ENCODE measurements around the gene MSH3. TPM values are rescaled to one million over a fixed set of nuclear protein-coding genes. Genes with fewer than 3 reads are reported as not detected.

The MSH3 gene
- total RNA-seq, 2 donors from 2014 or later: 12.3 to 13.0 TPM

DNA sequence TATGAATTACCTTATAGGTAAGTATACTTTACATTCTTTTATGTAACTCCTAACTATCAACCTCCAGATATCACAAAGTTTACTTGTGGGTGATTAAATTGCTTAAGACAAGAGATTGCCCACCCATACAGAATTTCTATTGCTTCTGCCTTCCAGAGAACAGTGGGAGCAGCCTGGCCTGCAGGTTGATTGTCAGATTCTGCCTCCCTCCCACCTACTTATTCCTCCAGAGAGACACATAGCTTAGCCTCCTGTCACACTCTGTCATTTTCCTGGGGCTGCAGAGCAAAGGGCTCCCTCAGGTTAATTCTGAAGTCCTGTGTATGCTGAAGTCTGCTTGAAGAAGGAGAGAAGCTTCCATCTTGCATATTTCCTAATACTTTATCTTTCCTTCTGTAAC is 48.8 kb downstream of the MSH3 start:
- DNase-seq (ENCODE audit: low spot score): no peak
- intact Hi-C loops (cut with DNase I): no loop called here

DNA sequence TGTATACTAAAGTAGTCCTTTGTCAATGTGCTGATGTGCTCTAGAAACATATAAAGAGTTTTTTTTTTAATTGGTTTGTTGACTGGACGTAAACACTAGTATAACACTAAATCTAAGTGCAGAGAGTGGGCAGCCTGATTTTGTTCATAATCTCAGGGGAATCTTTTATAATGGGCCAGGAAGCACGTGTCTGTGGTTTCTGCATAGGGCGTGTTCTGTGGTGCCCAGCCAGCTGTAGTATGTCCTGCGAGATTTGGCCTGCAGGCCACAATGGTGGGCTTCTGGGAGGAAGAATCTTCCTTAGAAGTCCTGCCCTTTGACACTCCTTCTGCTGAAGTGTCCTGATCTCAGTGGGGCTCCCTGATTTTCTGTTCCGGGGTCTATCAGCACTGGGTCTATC is 49.3 kb downstream of the MSH3 start:
- intact Hi-C loops (cut with DNase I): no loop called here
- DNase-seq (ENCODE audit: low spot score): no peak

DNA sequence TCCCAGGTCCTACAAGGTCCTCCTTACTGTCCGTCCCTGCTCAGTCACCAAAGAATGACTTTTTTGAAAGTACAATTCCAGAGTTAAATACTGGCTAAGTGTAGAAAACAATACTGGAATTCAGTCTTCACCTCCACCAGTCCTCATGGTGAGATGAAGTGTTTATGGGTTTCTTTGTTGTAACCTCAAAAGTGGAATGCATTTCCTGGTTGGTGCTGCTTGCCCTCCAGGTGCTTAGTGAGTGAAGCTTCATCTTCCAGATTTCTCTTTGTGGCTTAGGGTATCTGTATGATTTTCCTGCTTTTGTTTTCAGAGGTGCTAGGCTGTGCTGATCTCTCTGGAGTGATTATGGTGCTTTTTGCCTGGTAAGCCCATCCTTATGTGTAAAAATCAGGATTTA is 49.8 kb downstream of the MSH3 start:
- intact Hi-C loops (cut with DNase I): no loop called here
- DNase-seq (ENCODE audit: low spot score): no peak

DNA sequence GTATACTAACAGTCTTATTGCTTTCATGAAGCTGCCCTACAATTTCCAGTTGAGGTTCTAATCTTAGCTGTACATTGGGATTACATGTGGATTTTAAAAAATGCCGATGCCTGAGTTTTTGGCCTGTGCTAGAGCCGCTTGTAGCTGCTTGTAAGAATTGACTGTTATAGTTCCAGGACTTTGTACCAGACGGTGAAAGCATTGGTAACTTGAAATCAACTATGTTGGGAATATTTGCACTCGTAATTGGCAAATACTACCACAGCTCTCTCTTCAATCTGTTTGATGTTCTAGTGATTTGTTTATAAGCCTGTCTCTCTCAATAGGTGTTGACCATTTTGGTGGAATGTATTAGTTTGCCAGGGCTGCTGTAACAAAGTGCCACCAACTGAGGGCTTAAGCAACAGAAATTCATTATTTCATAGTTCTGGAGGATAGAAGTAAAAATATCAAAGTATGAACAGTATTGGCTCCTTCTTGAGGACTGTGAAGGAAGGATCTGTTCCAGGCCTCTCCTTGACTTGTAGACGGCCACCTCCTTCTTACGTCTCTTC is 50.8 kb downstream of the MSH3 start:
- intact Hi-C loops (cut with DNase I): no loop called here

DNA sequence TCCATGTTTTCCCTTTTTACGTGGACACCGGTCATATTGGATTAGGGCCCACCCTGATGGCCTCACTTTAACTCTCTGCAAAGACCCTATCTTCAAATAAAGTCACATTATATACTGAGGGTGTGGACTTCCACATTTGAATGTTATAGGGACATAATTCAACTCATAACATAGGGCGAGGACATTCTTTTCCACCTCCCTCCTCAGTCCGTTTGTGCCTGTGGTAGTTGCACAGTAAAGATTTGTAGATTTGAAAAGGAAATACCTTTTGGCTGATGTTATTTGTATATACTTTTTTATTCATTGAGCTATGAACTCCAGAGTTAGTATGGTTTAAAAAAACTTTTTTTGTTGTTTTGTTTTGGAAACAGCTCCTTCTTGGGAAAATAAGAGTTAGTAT is 51.3 kb downstream of the MSH3 start:
- DNase-seq (ENCODE audit: low spot score): no peak
- intact Hi-C loops (cut with DNase I): no loop called here

More for the DNA sequence above, 50.8 kb downstream of the MSH3 start:
- DNase-seq (ENCODE audit: low spot score): no peak

DNA sequence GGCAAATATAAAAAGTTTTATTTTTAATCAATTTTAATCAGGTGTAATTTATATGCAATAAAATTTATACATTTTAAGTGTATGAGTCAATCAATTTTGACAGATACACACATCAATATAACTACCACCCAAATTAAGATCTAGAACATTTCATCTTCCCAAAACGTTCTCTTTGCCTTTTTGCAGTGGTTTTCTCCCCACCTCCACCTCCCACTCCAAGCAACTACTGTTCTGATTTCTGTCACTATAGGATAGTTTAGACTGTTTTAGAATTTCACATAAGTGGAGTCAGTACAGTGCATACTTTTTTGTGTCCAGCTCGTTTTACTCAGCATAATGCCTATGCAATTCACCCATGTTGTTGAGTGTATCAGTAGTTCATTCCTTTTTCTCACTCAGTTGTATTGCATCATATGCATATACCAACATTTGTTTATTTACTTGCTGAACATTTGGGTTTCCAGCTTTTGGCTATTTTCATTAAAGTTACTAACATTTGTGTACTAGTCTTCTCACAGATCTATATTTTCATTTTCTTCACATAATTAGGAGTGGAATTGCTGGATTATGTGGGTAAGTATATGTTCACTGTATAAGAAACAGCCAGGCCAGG is 52.5 kb downstream of the MSH3 start:
- no peak for DNase-seq (ENCODE audit: low spot score)
- intact Hi-C loops (cut with DNase I): no loop called here

GRCh38 chr5:80707645-80708044 is 53.2 kb downstream of the MSH3 start:
- intact Hi-C loops (cut with DNase I): no loop called here
- no peak for DNase-seq (ENCODE audit: low spot score)

DNA sequence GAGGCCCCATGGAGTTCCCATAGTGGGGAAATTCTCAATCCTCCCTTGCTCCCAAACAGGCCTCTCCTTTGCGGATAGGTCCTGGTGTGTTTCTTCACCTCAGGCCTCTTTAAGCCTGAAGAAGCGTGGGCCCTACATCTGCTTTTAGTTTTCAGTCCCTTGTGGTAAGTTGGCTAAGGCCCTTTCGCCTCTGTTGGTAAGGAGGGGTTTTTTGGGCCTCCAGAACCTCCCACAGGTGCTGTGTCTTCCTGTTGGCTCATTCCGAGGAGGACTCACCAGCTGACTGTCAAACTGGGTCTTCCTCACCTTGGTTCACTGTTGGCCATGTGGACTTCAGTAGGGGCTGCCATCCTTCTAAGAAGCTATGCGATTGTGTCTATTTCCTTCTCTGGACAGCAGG is 56.8 kb downstream of the MSH3 start:
- intact Hi-C loops (cut with DNase I): no loop called here
- no peak for DNase-seq (ENCODE audit: low spot score)

GRCh38 chr5:80711938-80712337 is 57.5 kb downstream of the MSH3 start:
- DNase-seq (ENCODE audit: low spot score): no peak
- intact Hi-C loops (cut with DNase I): no loop called here

- DNase-seq (ENCODE audit: low spot score): no peak
- intact Hi-C loops (cut with DNase I): no loop called here
Measured at GRCh38 chr5:80712919-80713318, 58.5 kb downstream of the MSH3 start.

- DNase-seq (ENCODE audit: low spot score): no peak
- intact Hi-C loops (cut with DNase I): no loop called here
Measured at GRCh38 chr5:80713631-80714030, 59.2 kb downstream of the MSH3 start.

DNA sequence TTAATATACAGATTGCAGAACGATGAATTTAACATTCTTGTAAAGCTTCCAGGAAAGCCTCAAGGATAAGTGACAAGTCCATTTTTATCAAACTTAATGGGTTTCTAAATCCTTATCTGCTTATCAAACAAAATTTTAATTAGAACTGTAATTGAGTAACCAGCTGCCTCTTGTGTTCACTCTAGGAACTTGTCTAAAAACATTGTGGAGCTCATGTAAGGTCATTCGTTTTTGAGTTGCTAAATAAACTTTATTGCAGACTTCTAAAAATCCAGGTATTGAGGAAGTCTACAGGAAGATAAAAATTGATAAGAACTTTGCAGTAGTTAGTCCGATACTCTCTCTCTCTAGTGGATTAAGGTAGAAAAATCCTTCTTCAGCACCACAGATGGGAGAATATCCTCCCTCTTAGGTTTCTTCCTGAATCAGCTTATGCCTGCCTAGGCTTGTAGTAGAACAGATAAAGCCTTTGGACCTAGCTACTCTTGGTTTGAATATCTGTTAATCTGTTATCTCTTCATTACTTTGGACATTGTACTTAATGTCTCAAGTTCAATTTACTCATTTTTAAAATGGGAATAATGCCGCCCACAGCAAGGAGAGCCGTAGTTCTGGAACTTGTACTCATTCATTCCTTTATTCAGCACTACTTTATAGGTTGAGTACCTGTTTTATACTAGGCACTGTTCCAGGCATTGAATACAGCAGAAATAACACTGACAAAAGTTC is 60.3 kb downstream of the MSH3 start:
- DNase-seq (ENCODE audit: low spot score): no peak
- intact Hi-C loops (cut with DNase I): no loop called here

DNA sequence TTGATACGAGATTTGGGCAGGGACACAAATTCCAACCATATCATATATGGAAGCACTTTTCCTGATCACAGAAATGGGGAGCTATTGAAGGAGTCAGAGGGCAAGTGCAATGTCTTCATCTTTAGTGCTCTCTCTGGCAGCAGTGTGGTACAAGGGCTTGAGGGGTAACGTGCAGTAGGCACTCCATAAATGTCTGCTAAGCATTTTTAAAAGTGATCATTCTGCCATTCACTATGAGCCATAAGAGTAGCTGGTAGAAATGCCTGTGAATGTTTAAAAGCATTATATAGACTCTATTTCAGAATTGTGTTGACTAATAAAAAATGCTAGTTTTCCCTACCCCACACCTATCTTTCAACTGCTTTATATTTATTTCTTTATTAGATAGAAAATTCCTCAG is 61.4 kb downstream of the MSH3 start:
- DNase-seq (ENCODE audit: low spot score): no peak
- intact Hi-C loops (cut with DNase I): no loop called here

DNA sequence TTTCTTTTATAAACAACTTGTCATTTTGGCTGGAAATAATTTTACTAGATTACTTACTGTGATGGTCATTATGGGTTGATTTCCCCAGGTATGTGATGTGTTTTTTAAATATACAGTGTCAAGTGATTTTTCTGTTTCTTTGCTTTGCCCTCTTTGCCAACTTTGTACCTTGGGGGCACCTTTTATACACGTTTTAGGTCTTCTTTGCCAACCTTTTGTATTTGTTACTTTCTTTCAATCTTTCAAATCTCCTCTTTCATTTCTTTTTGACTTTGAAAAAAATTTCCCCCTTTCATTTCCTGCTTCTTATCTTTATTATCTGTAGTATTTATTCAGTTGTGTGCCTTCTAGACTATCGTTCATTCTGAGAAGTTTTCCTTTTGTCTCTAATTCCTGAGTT is 65.7 kb downstream of the MSH3 start:
- DNase-seq (ENCODE audit: low spot score): no peak

GRCh38 chr5:80722916-80723315 is 68.5 kb downstream of the MSH3 start:
- DNase-seq (ENCODE audit: low spot score): no peak
- intact Hi-C loops (cut with DNase I): no loop called here

More for the DNA sequence above, 65.7 kb downstream of the MSH3 start:
- intact Hi-C loops (cut with DNase I): no loop called here

GRCh38 chr5:80725446-80725845 is 71.0 kb downstream of the MSH3 start:
- DNase-seq (ENCODE audit: low spot score): no peak
- intact Hi-C loops (cut with DNase I): no loop called here

DNA sequence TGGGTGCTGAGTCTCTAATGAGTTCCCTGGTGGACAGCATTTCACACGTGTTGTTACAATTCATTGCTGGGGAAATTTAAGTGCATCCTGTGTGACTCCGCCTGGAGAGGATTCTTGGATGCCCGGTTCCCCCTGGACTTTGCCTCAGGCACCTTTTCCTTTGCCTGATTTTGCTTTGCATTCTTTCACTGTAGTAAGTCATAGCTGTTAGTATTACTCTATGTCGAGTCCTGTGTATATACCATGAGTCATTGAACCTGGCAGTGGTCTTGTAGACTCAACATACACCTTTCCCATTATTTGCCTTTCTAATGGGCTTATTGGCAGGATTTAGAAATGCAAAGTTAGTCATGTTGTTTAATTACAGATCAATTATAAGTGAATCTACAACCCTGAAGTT is 82.3 kb downstream of the MSH3 start:
- no peak for DNase-seq (ENCODE audit: low spot score)
- intact Hi-C loops (cut with DNase I): no loop called here

GRCh38 chr5:80738466-80738865 is 84.0 kb downstream of the MSH3 start:
- intact Hi-C loops (cut with DNase I): no loop called here
- no peak for DNase-seq (ENCODE audit: low spot score)

- intact Hi-C loops (cut with DNase I): no loop called here
- DNase-seq (ENCODE audit: low spot score): no peak
Measured at GRCh38 chr5:80739057-80739456, 84.6 kb downstream of the MSH3 start.

DNA sequence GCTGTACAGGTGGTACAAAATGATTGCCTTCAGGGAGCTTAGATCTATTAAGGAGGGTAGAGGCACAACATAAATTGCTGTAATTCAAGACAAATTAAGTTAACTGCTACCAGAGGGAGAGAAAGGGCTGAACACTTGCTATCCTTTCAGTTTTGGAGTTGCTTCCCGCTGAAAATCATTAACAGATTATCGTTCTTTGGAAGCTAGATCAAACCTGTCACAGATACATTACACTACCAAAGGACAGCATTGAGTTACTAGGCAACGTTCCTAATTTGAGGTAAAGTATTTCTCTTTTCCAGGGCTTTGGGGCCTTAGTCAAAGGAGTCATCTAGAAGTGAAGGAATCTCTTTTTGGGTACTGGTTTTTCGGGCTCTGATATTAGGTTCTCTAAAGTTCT is 85.0 kb downstream of the MSH3 start:
- intact Hi-C loops (cut with DNase I): no loop called here
- DNase-seq (ENCODE audit: low spot score): no peak

GRCh38 chr5:80739898-80740297 is 85.4 kb downstream of the MSH3 start:
- no peak for DNase-seq (ENCODE audit: low spot score)
- intact Hi-C loops (cut with DNase I): no loop called here

Data from posterior vena cava (tissue), 2 donors.